OCI-M1 (cell line): ENCODE measurements around the gene CFAP45.

Experiments
- DNase-seq: peaks from one replicate; lab custom pipeline; 2025; lab: John Stamatoyannopoulos, UW

CFAP45 gene

GRCh38 chr1:159827102-159827490, 72.9 kb downstream of the CFAP45 start:
- no peak for DNase-seq

DNA sequence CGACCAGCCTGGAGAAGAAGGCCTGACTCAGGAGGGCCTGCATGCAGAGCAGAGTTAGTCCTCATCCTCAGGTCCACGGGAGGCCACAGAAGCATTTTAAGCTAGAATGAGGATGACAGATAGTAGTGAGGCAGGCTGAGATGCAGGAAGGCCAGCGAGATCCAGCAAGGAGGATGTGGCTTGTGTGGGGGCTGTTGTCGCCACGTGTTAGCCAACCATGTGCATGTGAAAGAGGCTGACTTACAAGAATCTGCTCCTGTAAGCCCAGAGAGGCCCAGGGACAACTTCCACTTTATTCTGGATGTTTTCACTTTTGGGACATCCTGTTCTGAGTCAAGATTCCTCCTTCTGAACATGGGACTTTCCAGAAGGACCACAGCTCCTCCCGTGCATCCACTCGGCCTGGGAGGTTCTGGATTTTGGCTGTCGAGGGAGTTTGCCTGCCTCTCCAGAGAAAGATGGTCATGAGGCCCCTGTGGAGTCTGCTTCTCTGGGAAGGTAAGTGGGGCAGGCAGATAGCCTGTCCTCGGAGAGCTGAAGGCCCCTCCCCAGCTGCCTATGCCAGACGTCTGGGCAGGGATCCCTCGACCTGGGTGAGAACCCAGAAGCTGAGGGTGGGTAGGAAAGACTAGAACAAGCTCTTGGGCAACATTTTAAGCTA, 73.4 kb downstream of the CFAP45 start, which contains the start of gene SLAMF8:
SLAMF8 (plus strand) TSS at position 433 of the 661 bp plus-strand sequence; CDS start at position 459, 26 bp downstream.
- peak; percentile 18 for DNase-seq

GRCh38 chr1:159825564-159825963, 74.4 kb downstream of the CFAP45 start:
- no peak for DNase-seq

DNA sequence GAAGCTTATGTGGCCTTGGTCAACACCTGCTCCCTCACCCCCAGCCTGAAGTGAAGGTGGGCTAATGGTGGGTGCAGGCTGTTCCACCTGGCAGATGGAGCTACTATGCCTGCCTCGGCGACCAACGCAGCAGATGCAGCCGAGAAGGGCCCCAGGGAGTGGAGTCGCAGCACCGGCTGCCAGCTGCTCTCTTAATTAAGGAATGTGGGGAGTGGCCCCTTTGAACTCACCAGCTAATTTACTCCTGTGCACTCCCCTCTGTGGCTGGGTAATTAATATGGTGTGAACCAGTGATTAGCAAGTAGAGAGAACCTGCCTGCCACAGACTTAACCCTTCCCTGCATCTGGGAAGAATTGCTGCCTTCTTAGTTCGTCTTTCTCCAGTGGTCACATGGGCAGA, 76.6 kb downstream of the CFAP45 start:
- no peak for DNase-seq
